OCI-LY1 (cell line): ENCODE data around the gene SDK2.

ENCODE experiments used
- CTCF ChIP-seq: fragments of 200-600 bp; sonication (generic), shearing (Covaris generic); IDR thresholded peaks from 2 replicates; pipeline ENCODE4 v1.5.1; 2017; ENCODE audit warnings: mild to moderate bottlenecking, antibody characterized with exemption, low read length, moderate library complexity, mixed read lengths
- EZH2 ChIP-seq: fragments of 200-600 bp; sonication (generic), shearing (Covaris generic); IDR thresholded peaks from 2 replicates; pipeline ENCODE4 v1.8.0; 2017; ENCODE audit warnings: borderline replicate concordance, mixed run types, mild to moderate bottlenecking, antibody characterized with exemption, low read length, moderate library complexity, mixed read lengths

- no peak for TF ChIP-seq EZH2
- TF ChIP-seq CTCF = no peak
Measured at GRCh38 chr17:73481676-73482075, 162.6 kb downstream of the SDK2 start.
